A549 (cell line): ENCODE measurements around the gene SRRM2.

Source experiments
- HDAC2 ChIP-seq: fragments of 200-600 bp; sonication (generic); IDR thresholded peaks from 2 replicates; pipeline ENCODE4 v1.6.1; 2016
- POLR2A ChIP-seq: IDR thresholded peaks from 2 replicates; pipeline ENCODE4 v1.6.1; 2012; ENCODE audit warnings: mild to moderate bottlenecking, low read length
- POLR2AphosphoS2 ChIP-seq: conservative IDR thresholded peaks from 2 replicates; pipeline ENCODE4 v1.6.1; 2012; ENCODE audit warnings: low read length, improper control_type of control experiment, inconsistent platforms
- RCOR1 ChIP-seq: fragments of 150-350 bp; IDR thresholded peaks from 2 replicates; pipeline ENCODE4 v1.6.1; 2014; ENCODE audit warnings: antibody characterized with exemption, low read length, low read depth
- TF ChIP-seq, protein P1 (sequence below): fragments of 150-350 bp; IDR thresholded peaks from 2 replicates; pipeline ENCODE4 v1.6.1; 2014; ENCODE audit warnings: low read depth, mild to moderate bottlenecking, low read length
- TF ChIP-seq, protein P2 (sequence below): fragments of >200 bp; sonication (Bioruptor Twin); formaldehyde crosslinking; IDR thresholded peaks from 3 replicates; pipeline ENCODE4 v1.5.1; 2016
- TF ChIP-seq, protein P3 (sequence below): IDR thresholded peaks from 2 replicates; pipeline ENCODE4 v1.6.1; 2012
- TF ChIP-seq, protein P4 (sequence below): fragments of 450-650 bp; IDR thresholded peaks from 2 replicates; pipeline ENCODE4 v1.6.1; 2014; ENCODE audit warnings: antibody characterized with exemption
- TF ChIP-seq, protein P5 (sequence below): fragments of 200-600 bp; sonication (generic); IDR thresholded peaks from 2 replicates; pipeline ENCODE4 v1.6.1; 2016; ENCODE audit warnings: antibody characterized with exemption, mild to moderate bottlenecking, moderate library complexity

DNA sequence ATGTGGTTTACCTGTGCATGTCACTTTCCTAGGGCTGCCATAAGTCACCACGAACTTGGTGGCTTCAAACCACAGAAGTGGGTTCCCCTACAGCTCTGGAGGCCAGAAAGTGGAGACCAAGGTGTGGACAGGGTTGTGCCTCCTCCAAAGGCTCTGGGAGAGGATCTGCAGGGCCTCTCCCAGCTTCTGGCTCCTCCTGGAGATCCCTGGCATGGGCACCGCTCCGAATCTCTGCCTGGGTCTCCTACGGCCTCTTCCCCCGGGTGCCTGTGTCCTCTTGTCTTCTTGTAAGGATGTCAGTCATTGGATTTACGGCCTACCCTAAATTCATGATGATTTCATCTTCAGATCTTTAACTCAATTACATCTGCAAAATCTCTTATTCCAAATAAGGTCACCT lies 2.5 kb upstream of the SRRM2 start:
- TF ChIP-seq, protein P1, sequence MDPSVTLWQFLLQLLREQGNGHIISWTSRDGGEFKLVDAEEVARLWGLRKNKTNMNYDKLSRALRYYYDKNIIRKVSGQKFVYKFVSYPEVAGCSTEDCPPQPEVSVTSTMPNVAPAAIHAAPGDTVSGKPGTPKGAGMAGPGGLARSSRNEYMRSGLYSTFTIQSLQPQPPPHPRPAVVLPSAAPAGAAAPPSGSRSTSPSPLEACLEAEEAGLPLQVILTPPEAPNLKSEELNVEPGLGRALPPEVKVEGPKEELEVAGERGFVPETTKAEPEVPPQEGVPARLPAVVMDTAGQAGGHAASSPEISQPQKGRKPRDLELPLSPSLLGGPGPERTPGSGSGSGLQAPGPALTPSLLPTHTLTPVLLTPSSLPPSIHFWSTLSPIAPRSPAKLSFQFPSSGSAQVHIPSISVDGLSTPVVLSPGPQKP, result no peak
- no peak for TF ChIP-seq POLR2A
- TF ChIP-seq, protein P2, sequence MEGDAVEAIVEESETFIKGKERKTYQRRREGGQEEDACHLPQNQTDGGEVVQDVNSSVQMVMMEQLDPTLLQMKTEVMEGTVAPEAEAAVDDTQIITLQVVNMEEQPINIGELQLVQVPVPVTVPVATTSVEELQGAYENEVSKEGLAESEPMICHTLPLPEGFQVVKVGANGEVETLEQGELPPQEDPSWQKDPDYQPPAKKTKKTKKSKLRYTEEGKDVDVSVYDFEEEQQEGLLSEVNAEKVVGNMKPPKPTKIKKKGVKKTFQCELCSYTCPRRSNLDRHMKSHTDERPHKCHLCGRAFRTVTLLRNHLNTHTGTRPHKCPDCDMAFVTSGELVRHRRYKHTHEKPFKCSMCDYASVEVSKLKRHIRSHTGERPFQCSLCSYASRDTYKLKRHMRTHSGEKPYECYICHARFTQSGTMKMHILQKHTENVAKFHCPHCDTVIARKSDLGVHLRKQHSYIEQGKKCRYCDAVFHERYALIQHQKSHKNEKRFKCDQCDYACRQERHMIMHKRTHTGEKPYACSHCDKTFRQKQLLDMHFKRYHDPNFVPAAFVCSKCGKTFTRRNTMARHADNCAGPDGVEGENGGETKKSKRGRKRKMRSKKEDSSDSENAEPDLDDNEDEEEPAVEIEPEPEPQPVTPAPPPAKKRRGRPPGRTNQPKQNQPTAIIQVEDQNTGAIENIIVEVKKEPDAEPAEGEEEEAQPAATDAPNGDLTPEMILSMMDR, result no peak
- TF ChIP-seq, protein P3, sequence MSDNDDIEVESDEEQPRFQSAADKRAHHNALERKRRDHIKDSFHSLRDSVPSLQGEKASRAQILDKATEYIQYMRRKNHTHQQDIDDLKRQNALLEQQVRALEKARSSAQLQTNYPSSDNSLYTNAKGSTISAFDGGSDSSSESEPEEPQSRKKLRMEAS, result no peak
- TF ChIP-seq RCOR1, result no peak
- TF ChIP-seq POLR2AphosphoS2, result no peak
- TF ChIP-seq, protein P4, sequence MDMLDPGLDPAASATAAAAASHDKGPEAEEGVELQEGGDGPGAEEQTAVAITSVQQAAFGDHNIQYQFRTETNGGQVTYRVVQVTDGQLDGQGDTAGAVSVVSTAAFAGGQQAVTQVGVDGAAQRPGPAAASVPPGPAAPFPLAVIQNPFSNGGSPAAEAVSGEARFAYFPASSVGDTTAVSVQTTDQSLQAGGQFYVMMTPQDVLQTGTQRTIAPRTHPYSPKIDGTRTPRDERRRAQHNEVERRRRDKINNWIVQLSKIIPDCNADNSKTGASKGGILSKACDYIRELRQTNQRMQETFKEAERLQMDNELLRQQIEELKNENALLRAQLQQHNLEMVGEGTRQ, result no peak
- no peak for TF ChIP-seq HDAC2
- TF ChIP-seq, protein P5, sequence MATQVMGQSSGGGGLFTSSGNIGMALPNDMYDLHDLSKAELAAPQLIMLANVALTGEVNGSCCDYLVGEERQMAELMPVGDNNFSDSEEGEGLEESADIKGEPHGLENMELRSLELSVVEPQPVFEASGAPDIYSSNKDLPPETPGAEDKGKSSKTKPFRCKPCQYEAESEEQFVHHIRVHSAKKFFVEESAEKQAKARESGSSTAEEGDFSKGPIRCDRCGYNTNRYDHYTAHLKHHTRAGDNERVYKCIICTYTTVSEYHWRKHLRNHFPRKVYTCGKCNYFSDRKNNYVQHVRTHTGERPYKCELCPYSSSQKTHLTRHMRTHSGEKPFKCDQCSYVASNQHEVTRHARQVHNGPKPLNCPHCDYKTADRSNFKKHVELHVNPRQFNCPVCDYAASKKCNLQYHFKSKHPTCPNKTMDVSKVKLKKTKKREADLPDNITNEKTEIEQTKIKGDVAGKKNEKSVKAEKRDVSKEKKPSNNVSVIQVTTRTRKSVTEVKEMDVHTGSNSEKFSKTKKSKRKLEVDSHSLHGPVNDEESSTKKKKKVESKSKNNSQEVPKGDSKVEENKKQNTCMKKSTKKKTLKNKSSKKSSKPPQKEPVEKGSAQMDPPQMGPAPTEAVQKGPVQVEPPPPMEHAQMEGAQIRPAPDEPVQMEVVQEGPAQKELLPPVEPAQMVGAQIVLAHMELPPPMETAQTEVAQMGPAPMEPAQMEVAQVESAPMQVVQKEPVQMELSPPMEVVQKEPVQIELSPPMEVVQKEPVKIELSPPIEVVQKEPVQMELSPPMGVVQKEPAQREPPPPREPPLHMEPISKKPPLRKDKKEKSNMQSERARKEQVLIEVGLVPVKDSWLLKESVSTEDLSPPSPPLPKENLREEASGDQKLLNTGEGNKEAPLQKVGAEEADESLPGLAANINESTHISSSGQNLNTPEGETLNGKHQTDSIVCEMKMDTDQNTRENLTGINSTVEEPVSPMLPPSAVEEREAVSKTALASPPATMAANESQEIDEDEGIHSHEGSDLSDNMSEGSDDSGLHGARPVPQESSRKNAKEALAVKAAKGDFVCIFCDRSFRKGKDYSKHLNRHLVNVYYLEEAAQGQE, result no peak
